Stimulated activated CD4-positive, alpha-beta T cell treated with anti-CD3 and anti-CD28 coated beads, Interleukin-2, amount 100 ng/mL, for 48 hours (primary cell): Measurements from ENCODE around the gene ANKZF1.
"Not testable (repeated sequence)": the region's sequence is repeated elsewhere in the genome, so short reads cannot be mapped to it uniquely, and the experiment has no call there.

ENCODE experiments used
- DNase-seq, 2 donors: peaks; one replicate each; pipeline ENCODE4 v3.0.0-alpha.2; 2020

The ANKZF1 gene

DNA sequence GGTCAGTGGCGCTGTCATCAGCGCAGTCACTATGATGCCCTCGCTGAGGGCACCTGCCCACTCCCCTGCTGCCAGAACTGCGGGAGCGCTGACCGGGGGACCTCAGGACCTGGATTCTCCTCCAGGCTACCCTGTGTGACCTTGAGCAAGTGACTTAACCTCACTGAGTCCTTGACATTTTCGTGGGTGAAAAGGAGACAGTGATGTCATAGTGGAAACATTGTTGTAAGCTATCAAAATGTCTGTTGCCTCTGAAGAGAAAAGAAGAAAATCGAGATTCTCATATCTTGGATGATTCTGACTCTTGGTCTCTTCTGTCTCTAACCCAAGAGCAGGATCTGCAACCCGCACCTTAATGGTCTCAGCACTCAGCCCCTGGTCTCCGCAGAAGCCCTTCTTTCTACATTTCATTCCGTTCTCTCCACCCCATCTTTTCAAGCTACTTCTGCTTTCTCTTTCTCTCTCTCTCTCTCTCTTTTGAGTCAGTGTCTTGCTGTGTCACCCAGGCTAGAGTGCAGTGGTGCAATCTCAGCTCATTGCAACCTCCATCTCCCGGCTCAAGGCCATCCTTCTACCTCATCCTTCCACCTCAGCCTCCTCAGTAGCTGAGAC, 25.1 kb downstream of the ANKZF1 start:
- peak in 1 of 2 donors; percentile 32 for DNase-seq

GRCh38 chr2:219258942-219259341, 29.3 kb downstream of the ANKZF1 start:
- not testable (repeated sequence) for DNase-seq

GRCh38 chr2:219261024-219261855, 31.6 kb downstream of the ANKZF1 start:
- DNase-seq: no peak

- DNase-seq: no peak
Measured at GRCh38 chr2:219266232-219266631, 36.6 kb downstream of the ANKZF1 start.

GRCh38 chr2:219266886-219267285, 37.3 kb downstream of the ANKZF1 start:
- no peak for DNase-seq

DNA sequence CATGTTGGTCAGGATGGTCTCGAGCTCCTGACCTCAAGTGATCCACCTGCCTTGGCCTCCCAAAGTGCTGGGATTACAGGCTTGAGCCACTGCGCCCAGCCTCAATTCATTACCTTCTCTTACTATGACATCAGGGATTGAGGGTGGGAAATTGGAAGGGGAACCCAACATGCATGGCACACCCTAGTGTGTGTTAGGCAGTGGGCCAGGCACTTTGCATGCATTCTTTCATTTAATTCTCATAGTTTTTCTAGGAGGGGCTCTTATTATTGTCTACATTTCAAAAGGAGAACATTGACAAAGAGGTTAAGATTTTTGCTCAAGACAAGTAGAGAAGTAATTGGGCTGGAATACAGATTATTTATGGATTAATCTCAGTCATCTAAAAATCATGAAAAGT, 38.7 kb downstream of the ANKZF1 start:
- DNase-seq: no peak

DNA sequence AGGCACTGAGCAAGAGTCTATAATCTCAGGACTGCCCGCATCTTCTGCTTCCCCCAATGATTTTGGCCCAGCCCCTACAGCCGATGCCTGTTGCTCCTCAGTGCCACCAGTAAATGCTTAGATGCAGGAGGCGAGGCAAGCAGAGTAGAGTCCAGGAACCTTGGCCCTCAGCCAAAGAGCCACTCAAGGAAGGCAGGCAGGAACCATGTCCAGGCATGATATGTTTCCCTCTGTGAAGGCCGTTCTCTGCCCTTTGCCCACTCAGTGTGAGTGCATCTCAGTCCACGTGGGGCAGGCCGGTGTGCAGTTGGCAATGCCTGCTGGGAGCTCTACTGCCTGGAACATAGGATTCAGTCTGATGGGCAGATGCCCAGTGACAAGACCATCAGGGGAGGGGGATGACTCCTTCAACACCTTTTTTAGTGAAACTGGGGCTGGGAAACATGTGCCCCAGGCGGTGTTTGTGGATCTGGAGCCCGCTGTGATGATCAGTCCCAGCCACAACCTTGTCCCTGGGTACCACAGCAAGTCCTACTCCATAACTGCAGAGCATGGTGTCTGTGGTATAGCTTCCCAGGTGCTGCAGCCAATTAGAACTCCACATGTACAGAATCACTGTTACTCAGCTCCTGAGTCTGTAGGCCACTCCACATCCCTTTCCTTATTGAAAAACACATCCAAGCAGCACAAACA, 39.9 kb downstream of the ANKZF1 start:
- DNase-seq: no peak

- DNase-seq: no peak
Measured at GRCh38 chr2:219270055-219270372, 40.4 kb downstream of the ANKZF1 start.

DNA sequence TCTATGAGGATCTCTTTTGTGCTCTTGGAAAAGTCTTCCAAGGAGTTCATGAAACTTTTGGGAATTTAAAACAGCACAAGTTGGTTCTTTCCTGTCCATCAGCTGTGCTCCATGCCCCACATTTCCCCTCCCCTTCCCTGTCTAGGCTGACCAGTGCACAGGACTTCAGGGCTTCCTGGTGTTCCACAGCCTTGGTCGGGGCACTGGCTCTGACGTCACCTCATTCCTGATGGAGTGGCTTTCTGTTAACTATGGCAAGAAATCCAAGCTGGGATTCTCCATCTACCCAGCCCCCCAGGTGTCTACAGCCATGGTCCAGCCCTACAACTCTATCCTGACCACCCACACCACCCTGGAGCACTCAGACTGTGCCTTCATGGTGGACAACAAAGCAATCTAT, 41.4 kb downstream of the ANKZF1 start:
- no peak for DNase-seq

DNA sequence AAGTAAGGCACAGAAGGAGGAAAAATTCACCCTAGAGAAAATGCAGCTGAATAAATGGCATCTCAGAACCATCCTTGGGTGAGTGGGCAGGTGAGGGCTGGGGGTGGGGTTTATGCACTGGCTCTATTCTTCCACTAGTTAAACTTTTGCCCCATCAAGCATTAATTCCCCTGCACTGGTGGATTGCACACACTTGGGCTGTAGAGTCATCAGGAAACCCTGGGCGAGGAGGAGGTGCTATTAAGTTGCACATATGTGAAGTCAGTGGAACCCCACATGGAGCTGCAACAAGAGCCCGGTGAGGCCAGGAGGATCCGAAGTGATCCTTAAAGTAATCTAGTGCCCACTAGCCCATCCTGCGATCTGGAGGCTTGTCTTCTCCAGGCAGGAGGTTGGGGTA, 42.8 kb downstream of the ANKZF1 start:
- DNase-seq: no peak

GRCh38 chr2:219272995-219273394, 43.4 kb downstream of the ANKZF1 start:
- no peak for DNase-seq

DNA sequence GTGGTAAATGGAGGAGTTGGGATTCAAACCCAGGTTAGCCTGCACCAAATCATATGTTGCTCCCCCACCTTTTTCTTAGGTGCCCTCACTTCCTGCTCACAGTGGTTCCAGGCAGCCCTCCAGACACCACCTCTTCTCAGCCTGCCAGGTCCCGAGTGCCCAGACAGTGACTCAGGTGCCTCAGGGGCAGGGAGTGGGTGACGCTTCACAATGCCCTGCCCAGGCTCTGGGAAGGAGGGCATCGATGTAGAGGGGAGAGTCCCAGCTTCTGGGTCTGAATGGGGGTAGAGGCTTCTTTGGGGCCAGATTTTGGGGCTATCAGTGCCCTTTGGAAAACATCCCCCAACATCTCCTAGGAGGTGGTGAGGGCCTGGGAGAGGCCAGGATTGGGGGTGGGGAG, 44.3 kb downstream of the ANKZF1 start:
- no peak for DNase-seq

DNA sequence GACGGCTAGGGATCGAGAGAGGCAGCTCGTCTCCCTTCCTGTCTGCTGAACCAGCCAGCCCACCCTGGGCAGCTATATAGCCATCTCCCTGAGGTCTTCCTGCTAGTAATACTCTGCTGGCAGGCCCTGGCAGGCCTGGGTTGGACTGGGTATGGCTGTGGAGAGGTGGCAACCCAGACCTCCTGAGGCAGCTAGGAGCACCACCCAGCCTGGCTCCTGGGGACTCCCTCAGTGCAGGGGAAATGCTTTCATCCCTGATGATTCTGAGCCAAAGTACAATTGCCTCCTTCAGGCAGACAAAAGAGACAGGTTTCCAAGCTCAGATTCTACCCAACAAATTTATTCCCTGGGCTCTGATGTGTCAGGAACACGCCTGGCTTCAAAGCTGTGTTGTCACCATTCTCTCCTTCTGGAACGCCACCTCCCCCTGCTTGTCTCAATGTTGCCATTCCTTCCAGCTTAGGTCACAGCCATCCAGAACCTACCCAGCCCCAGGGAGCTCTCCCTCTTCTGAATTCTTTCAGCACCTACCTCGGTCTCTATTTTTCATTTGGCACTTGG, 44.8 kb downstream of the ANKZF1 start:
- DNase-seq: no peak

DNA sequence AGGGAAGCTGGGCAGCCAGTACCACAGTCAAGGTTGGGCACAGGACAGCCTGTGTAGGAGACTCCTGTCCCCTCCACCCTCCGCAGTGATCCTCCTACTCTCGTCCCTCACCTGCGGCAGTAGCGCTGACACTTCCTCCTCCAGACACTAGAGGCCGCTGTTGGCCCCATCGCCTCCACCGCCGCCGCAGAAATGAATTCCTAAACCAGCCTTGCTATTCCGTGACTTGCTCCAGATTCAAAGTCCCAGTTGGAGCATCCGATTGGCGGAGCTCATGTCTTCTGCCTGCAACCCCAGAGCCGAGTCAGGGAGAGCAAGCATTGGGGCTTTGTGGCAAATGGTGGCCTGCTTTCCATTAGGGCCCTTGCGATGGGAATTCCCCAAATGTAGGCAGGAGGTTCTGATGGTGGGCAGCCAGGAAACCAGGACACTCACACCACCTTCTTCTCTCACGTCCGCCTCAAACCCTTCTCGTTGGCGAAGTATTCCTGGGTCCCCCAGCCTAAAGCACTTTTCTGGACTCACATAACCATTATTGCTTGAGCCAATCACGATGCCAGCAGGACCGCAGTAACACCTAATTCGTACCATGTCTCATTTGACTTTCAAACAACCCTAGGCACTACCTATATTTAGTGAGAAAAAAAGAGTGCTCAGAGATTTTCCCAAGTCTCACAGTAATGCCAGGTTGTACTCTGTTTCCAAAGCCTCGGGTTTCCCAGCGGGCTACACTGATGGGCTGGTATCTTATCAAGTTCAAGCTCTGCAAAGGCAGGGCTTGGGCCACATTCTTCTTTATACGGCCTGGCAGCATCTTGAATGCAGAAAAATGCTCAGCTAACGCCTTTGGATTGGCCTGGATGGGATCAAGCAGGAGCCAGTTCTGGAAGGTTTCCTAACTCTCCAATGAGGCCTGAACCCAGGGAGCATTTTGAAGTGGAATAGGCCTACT, 48.4 kb downstream of the ANKZF1 start:
- peak; percentile 78 for DNase-seq

DNA sequence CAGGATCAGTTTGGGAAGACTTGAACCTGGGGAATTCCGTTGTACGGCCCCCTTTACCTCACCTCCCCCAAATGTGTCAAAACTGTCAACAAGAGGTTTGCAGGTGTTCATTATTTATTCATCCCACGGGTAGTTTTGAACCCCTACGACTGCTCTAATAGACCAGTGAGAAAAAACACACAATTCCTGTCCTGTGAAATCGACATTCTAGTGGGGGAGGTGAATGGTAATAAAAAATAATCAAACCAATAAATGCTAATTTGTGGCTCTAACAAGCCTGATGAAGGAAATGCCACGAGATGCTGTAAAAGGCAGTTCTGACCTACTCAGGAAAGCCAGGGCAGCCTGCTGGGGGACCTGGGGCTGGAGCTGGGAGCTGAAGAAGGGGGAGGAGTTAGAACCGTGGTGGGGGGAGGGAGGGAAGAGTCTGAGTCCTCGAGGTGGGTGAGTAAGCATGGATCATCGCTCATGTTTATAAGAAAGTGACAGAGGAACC, 49.1 kb downstream of the ANKZF1 start:
- DNase-seq: no peak

DNA sequence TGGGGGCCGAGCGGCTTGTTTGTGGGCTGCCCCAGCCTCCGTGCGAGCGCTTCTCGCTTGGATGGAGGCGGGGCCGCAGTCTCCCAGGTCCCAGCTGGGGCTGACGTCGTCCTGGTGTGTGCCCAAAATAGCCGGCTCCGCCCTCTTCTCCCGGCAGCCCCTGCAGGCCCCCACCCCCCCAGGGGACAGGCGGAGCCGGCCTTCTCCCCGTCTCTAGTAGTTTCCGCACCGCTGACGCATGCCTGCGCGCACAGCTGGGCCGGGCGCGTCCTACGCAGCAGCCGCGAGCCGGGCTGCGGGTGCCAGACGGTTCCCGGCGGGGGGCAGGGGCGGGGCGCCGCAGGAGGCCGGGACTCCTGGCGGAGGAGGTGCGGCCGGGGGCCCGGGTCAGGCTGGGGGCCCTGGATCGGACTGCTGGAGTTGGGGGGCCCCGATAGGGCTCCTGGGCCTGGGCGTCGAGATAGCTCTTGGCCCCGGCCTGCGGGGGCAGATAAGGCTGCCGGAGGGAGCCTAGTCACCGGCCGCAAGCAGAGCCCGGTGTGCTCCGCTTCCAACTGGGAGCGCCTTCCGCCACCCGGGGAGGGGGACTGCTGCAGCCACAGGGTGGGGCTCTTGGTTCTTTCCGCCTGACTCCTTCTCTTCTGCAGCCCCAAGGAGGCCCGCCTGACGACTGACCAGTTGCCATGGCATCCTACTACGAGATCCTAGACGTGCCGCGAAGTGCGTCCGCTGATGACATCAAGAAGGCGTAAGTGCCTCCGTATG, 49.7 kb downstream of the ANKZF1 start, which contains the start of gene DNAJB2:
TSS of gene DNAJB2 (plus strand) at position 216 of the 765 bp plus-strand sequence. CDS start at position 684, 468 bp downstream.
- peak; percentile 97 to 98 for DNase-seq

GRCh38 chr2:219279916-219280516, 50.4 kb downstream of the ANKZF1 start:
- no peak for DNase-seq

GRCh38 chr2:219280651-219281050, 51.0 kb downstream of the ANKZF1 start:
- DNase-seq: no peak

DNA sequence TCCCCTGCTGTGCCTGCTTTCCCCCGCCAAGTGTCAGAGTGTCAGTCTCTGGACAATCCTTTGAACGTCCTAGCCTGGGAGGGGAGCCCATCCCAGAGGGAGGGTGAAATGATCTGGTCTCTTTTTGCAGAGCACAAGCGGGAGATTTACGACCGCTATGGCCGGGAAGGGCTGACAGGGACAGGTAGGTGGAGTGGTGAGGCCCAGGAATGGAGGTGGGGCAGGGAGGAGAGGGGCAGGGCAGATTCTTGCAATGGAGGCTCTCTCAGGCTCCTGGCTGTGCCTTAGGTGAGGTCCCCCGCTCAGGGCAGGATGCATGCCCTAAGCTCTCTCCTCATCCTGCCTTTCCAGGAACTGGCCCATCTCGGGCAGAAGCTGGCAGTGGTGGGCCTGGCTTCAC, 52.0 kb downstream of the ANKZF1 start:
- DNase-seq: no peak

GRCh38 chr2:219282375-219282774, 52.8 kb downstream of the ANKZF1 start:
- DNase-seq: no peak
